A549 (cell line): ENCODE data around the gene PRICKLE1.

Experiments used
- ELK1 ChIP-seq: fragments of 150-350 bp; IDR thresholded peaks from 2 replicates; pipeline ENCODE4 v1.6.1; 2014; ENCODE audit warnings: low read depth, mild to moderate bottlenecking, low read length
- RARB ChIP-seq: fragments of 250-450 bp; sonication (Bioruptor Pico); IDR thresholded peaks from 2 replicates; pipeline ENCODE4 v1.8.0; 2021; ENCODE audit warnings: mild to moderate bottlenecking, moderate library complexity
- TF ChIP-seq, protein P1 (sequence below): fragments of >200 bp; sonication (Bioruptor Twin); formaldehyde crosslinking; IDR thresholded peaks from 3 replicates; pipeline ENCODE4 v1.5.1; 2016

- TF ChIP-seq RARB (CRISPR knock-in tag) (no peak), ELK1 (no peak)
- TF ChIP-seq, protein P1, sequence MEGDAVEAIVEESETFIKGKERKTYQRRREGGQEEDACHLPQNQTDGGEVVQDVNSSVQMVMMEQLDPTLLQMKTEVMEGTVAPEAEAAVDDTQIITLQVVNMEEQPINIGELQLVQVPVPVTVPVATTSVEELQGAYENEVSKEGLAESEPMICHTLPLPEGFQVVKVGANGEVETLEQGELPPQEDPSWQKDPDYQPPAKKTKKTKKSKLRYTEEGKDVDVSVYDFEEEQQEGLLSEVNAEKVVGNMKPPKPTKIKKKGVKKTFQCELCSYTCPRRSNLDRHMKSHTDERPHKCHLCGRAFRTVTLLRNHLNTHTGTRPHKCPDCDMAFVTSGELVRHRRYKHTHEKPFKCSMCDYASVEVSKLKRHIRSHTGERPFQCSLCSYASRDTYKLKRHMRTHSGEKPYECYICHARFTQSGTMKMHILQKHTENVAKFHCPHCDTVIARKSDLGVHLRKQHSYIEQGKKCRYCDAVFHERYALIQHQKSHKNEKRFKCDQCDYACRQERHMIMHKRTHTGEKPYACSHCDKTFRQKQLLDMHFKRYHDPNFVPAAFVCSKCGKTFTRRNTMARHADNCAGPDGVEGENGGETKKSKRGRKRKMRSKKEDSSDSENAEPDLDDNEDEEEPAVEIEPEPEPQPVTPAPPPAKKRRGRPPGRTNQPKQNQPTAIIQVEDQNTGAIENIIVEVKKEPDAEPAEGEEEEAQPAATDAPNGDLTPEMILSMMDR: peak; percentile 78
Observed at GRCh38 chr12:42568952-42569915, 20.3 kb downstream of the PRICKLE1 start.
